Measurements from ENCODE around the gene SELENOH.

Gene SELENOH

GRCh38 chr11:57787920-57788702, 46.8 kb downstream of the SELENOH start:
- no peak for ATAC-seq
- TF ChIP-seq ESRRG (CRISPR knock-in tag; IDR thresholded peaks at IDR 0.05) = no peak
- no peak for TF ChIP-seq CSRNP3 (CRISPR knock-in tag; IDR thresholded peaks at IDR 0.05)

- no peak for TF ChIP-seq SNAI2 (CRISPR knock-in tag; IDR thresholded peaks at IDR 0.05)
- no peak for TF ChIP-seq RARB (CRISPR knock-in tag; IDR thresholded peaks at IDR 0.05)
- TF ChIP-seq ESRRG (CRISPR knock-in tag; IDR thresholded peaks at IDR 0.05) = no peak
- no peak for TF ChIP-seq BACH2 (CRISPR knock-in tag; IDR thresholded peaks at IDR 0.05; ENCODE audit: borderline replicate concordance)
- TF ChIP-seq GLIS3 (CRISPR knock-in tag; IDR thresholded peaks at IDR 0.05) = no peak
- TF ChIP-seq ZFP30 (CRISPR knock-in tag; IDR thresholded peaks at IDR 0.05) = no peak
- no peak for TF ChIP-seq ZFP3 (CRISPR knock-in tag; IDR thresholded peaks at IDR 0.05)
- TF ChIP-seq TSHZ2 (CRISPR knock-in tag; IDR thresholded peaks at IDR 0.05) = no peak
- no peak for TF ChIP-seq TCF4 (CRISPR knock-in tag; IDR thresholded peaks at IDR 0.05; ENCODE audit: borderline replicate concordance)
- no peak for TF ChIP-seq ZC3H10 (CRISPR knock-in tag; IDR thresholded peaks at IDR 0.05)
- TF ChIP-seq CREB5 (CRISPR knock-in tag; IDR thresholded peaks at IDR 0.05; ENCODE audit: low read depth) = no peak
- TF ChIP-seq TOX (CRISPR knock-in tag; IDR thresholded peaks at IDR 0.05; ENCODE audit: borderline replicate concordance) = no peak
- no peak for TF ChIP-seq PATZ1 (CRISPR knock-in tag; IDR thresholded peaks at IDR 0.05; ENCODE audit: borderline replicate concordance)
- TF ChIP-seq ZNF565 (CRISPR knock-in tag; conservative IDR thresholded peaks at IDR 0.05; ENCODE audit: low read depth) = no peak
- no peak for TF ChIP-seq ISL1 (CRISPR knock-in tag; IDR thresholded peaks at IDR 0.05)
- TF ChIP-seq CSDC2 (CRISPR knock-in tag; IDR thresholded peaks at IDR 0.05) = no peak
- no peak for ATAC-seq
These were observed 47.4 kb downstream of the SELENOH start for GRCh38 chr11:57788703-57789088.

- ATAC-seq = no peak
- TF ChIP-seq TSHZ2 (CRISPR knock-in tag; IDR thresholded peaks at IDR 0.05) (no peak), ISL1 (CRISPR knock-in tag; IDR thresholded peaks at IDR 0.05) (no peak)
These were observed 50.2 kb downstream of the SELENOH start for GRCh38 chr11:57791321-57792059.

Measured in SK-N-SH treated with all-trans-retinoic acid at 6 μM for 48 hours (cell line).